Measurements from ENCODE around the gene TMEM98.
"Not testable (repeated sequence)": the region's sequence is repeated elsewhere in the genome, so short reads cannot be mapped to it uniquely, and the experiment has no call there.

TMEM98 gene

GRCh38 chr17:32915245-32915644 lies 12.7 kb upstream of the TMEM98 start:
- DNase-seq, result no peak

GRCh38 chr17:32916134-32916533 lies 11.8 kb upstream of the TMEM98 start:
- no peak for DNase-seq

- peak; percentile 4 for DNase-seq
Measured at GRCh38 chr17:32917081-32917480, 10.9 kb upstream of the TMEM98 start.

GRCh38 chr17:32917842-32918241 lies 10.1 kb upstream of the TMEM98 start:
- no peak for DNase-seq

- DNase-seq, result not testable (repeated sequence)
Measured at GRCh38 chr17:32919876-32920275, 8.1 kb upstream of the TMEM98 start.

- no peak for DNase-seq
Measured at GRCh38 chr17:32920293-32920692, 7.7 kb upstream of the TMEM98 start.

GRCh38 chr17:32921017-32921416 lies 6.9 kb upstream of the TMEM98 start:
- DNase-seq, result no peak

- not testable (repeated sequence) for DNase-seq
Measured at GRCh38 chr17:32923905-32924304, 4.0 kb upstream of the TMEM98 start.

- DNase-seq, result no peak
Measured at GRCh38 chr17:32926183-32926582, 1.8 kb upstream of the TMEM98 start.

- not testable (repeated sequence) for DNase-seq
Measured at GRCh38 chr17:32926789-32927188, 1.2 kb upstream of the TMEM98 start.

GRCh38 chr17:32927201-32927723 lies 691 bp upstream of the TMEM98 start:
- DNase-seq, result peak; percentile 15

- DNase-seq, result peak; percentile 14
Measured at GRCh38 chr17:32928586-32929535, 908 bp downstream of the TMEM98 start.

- no peak for DNase-seq
Measured at GRCh38 chr17:32929588-32929987, 1.6 kb downstream of the TMEM98 start.

GRCh38 chr17:32930512-32930911 lies 2.6 kb downstream of the TMEM98 start:
- DNase-seq, result no peak

- no peak for DNase-seq
Measured at GRCh38 chr17:32931686-32932085, 3.7 kb downstream of the TMEM98 start.

- peak; percentile 10 for DNase-seq
Measured at GRCh38 chr17:32933881-32934280, 5.9 kb downstream of the TMEM98 start.

- DNase-seq, result no peak
Measured at GRCh38 chr17:32935726-32936125, 7.8 kb downstream of the TMEM98 start.

GRCh38 chr17:32936186-32936893 lies 8.4 kb downstream of the TMEM98 start:
- DNase-seq, result no peak

GRCh38 chr17:32936894-32937500 lies 9.0 kb downstream of the TMEM98 start:
- DNase-seq, result peak; percentile 67

GRCh38 chr17:32940706-32941390 lies 12.9 kb downstream of the TMEM98 start:
- no peak for DNase-seq

GRCh38 chr17:32941419-32942032 lies 13.6 kb downstream of the TMEM98 start:
- DNase-seq, result no peak

GRCh38 chr17:32943206-32943605 lies 15.3 kb downstream of the TMEM98 start:
- peak; percentile 31 for DNase-seq

Data from EL (cell line).